Lower leg skin (tissue), 4 donors: Measurements from ENCODE around the gene AMPH. TPM values are rescaled to one million over a fixed set of nuclear protein-coding genes. Genes with fewer than 3 reads are reported as not detected.

ENCODE experiments used
- DNase-seq, 2 donors: peaks; one replicate each; pipeline ENCODE4 v3.0.0-alpha.2; 2019; ENCODE audit warnings: low spot score in 2 of 2
- H3K4me3 ChIP-seq: fragments of 200-600 bp; sonication (generic); 2 replicates; pipeline ENCODE4 v1.5.1; 2017; ENCODE audit warnings: mild to moderate bottlenecking, low read depth; ENCODE audit not compliant: poor library complexity, severe bottlenecking
- POLR2A ChIP-seq, 2 donors: fragments of 450-650 bp; IDR thresholded peaks; one replicate each; pipeline ENCODE4 v1.6.1; 2016 to 2017; ENCODE audit warnings: antibody characterized with exemption in 2 of 2, mild to moderate bottlenecking in 1 of 2, moderate library complexity in 1 of 2
- WGBS, 2 donors: methylation state at CpG; one replicate each; pipeline ENCODE4 v1.1.5; 2018; 5-methylcytosine and 5-hydroxymethylcytosine counted together
- intact Hi-C: fragments of 100-400 bp; cut with DNase I; formaldehyde crosslinking; loops from one replicate; pipeline ENCODE4 v1.15.0; 2023; ENCODE audit warnings: low total_unique reads
- total RNA-seq, 4 donors: library from RNA; depleted of rRNA; stranded (reverse); fragments of >200 nt; gene quantifications; one replicate each; pipeline ENCODE4 v1.1.0, GENCODE V29; 2016
- TF ChIP-seq, protein P1 (sequence below), 3 donors: fragments of 450-650 bp; IDR thresholded peaks; one replicate each; pipeline ENCODE4 v1.5.1; 2016; ENCODE audit warnings: antibody characterized with exemption in 3 of 3, mild to moderate bottlenecking in 3 of 3, moderate library complexity in 2 of 3

Gene AMPH
- total RNA-seq: 1 to 10 TPM in 3 of 4 donors, under 1 TPM in 1; 0.47 to 6.7 (median 3.8) TPM

DNA sequence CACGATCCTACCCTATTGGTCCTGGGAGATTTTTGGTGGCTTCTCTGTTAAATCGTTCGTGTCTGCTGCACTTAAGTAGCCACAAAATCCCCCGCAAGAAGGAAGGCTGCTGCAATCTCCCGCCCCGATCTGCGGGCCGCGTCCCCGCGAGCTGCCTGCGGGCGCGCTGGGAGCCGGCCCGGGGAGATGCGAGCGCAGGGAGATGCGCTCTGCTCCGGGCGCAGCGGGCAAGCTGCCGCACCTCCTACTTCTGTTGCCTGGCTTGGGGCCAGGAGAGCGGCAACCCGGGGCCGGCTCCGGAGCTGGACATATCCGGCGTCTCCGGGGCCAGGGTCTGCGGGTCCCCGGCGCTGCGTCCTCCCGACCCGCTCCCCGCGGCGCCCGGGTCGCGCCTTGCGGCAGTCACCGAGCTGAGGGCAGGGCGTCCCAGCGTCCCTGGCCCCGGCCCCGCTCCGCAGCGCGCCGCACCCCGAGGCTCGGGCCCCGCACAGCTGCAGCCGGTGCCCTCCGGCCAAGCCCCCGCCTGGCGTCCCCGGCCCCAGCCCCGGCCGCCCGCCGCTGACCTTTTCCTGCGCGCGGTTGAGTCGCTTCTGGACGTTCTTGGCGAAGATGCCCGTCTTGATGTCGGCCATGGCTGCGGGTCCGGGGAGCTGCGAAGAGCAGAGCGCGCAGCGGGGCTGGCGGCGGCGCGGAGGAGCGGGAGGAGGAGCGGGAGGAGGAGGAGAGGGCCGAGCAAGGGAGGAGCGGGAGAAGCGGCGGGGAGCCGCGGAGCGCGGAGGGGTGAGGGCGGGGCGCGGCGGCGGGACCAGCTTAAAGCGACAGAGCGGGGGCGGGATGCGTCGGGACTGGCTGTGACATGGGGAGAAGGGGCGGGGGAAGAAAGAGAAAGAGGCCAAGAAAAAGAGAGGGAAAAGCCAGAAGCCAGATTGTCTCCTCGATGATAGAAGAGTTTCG is at the start of gene AMPH:
AMPH (minus strand) TSS at position 654 of the 954 bp plus-strand sequence; CDS start at position 632, 22 bp downstream.
- DNase-seq: no peak
- no peak for TF ChIP-seq POLR2A (IDR thresholded peaks at IDR 0.05)
- TF ChIP-seq, protein P1, sequence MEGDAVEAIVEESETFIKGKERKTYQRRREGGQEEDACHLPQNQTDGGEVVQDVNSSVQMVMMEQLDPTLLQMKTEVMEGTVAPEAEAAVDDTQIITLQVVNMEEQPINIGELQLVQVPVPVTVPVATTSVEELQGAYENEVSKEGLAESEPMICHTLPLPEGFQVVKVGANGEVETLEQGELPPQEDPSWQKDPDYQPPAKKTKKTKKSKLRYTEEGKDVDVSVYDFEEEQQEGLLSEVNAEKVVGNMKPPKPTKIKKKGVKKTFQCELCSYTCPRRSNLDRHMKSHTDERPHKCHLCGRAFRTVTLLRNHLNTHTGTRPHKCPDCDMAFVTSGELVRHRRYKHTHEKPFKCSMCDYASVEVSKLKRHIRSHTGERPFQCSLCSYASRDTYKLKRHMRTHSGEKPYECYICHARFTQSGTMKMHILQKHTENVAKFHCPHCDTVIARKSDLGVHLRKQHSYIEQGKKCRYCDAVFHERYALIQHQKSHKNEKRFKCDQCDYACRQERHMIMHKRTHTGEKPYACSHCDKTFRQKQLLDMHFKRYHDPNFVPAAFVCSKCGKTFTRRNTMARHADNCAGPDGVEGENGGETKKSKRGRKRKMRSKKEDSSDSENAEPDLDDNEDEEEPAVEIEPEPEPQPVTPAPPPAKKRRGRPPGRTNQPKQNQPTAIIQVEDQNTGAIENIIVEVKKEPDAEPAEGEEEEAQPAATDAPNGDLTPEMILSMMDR (IDR thresholded peaks at IDR 0.05): no peak
- WGBS, 2 donors: 1 to 2% methylated on average over 53 to 67 of the region's 105 CpGs
- intact Hi-C loops: no loop called here
- H3K4me3 ChIP-seq: peak within 1 kb of the TSS; percentile 37

DNA sequence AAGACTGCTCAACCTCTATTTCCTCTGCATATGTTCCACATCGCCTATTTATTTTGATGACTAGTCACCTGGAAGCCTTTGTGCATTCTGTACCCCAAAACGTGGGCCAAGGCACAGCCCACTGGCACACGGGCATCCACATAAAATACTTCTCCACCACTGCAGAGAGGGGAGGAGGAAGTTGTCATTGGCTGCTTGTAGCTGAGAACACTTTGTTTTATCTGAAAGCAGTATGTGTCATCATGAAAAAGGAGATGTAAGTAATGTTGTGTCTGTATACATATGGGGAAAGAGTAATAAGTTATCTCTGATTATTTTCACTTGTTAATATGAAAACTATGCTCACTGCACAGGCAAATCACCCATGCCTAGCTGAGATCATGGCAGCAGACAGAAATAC is 48.2 kb upstream of the AMPH start:
- intact Hi-C loops: no loop called here
- no peak overlapping the region for H3K4me3 ChIP-seq
- DNase-seq: no peak
- WGBS, 2 donors: 58 to 64% methylated on average over 3 of the region's 3 CpGs
- no peak for TF ChIP-seq POLR2A (IDR thresholded peaks at IDR 0.05)
- TF ChIP-seq, protein P1 (IDR thresholded peaks at IDR 0.05): no peak

DNA sequence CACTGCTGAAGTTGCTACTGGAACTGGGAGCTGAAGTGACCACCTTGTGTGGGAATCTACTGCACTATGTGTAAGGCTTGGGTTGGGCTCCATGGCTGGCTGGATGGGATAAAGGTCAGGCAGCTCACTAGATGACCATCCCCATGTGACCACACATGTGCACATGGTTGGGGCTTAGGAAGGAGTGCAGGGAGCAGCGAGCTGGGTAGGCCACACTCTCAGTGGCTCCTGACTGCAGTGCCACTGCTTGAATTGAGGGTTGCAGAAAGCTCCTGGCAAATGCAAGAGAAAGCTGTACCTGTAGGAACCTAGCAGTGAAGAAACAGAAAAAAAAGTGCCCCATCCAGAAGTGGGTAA is 47.5 kb upstream of the AMPH start:
- intact Hi-C loops: no loop called here
- WGBS, 2 donors: 80 to 92% methylated on average over 1 of the region's 1 CpG
- DNase-seq: no peak
- no peak for TF ChIP-seq POLR2A (IDR thresholded peaks at IDR 0.05)
- TF ChIP-seq, protein P1 (IDR thresholded peaks at IDR 0.05): no peak
- no peak overlapping the region for H3K4me3 ChIP-seq

DNA sequence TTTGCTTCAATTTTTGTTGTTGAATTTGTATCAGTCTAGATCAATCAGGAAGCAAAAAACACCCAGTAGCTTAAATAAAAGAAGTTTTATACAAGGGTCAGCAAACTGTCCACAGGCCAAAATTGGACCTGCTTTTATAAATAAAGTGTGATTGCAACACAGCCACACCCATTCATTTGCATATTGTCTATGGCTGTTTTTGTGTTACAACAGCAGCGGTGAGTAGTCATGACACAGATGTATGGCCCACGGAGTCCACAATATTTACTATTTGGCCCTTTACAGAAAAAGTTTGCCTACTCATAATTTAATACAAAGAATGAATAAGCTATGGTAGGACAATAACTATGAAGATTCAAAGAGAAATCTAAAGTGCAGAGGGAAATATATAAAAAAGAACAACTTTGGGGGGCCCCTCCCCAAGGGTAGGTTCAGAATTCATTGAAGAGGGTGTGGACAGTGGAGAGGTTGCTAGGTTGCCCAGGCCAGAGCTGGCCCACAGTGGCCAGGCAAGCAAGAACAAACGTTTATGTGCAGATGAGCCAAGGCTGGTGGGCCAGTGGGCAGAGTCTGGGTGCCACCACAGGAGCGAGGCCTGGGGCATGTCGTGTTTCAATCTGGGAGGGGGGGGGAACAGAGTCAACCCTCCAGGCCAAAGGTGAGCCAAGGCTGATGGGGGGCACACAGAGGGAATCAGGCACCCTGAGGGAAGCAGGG is 47.0 kb upstream of the AMPH start:
- no peak for TF ChIP-seq POLR2A (IDR thresholded peaks at IDR 0.05)
- TF ChIP-seq, protein P1 (IDR thresholded peaks at IDR 0.05): no peak
- no peak overlapping the region for H3K4me3 ChIP-seq
- 84 to 87% methylated on average over 5 of the region's 5 CpGs for WGBS, 2 donors
- no peak for DNase-seq
- intact Hi-C loops: no loop called here

DNA sequence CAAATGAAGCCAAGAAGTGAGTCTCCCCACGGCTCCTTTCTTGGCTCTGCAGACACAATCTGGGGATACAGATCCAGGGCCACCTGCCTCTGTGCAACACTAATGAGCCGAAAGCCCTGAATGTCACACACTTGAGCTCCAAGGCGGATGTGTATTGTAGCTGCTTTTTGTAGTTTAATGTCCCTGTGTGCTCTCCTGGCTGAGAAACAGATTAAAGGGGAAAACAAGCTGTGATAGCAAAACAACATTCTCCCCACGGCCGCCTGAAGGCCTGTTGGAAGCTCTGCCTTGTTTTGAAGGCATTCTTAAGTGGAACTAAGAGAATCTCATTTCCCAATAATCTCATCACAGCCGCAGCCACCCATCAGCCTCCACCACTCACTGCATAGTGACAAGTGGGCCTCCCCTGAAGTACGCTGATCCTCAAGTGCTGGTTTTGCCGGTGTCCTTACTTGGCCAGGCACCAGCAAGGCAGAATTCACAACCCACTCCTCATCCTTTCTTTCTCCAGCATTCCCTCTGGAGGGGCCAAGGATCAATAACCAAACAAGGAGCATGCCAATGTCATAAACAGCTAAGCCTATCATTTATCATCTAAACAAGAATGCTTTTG is 44.4 kb upstream of the AMPH start:
- H3K4me3 ChIP-seq: no peak overlapping the region
- intact Hi-C loops: no loop called here
- TF ChIP-seq POLR2A (IDR thresholded peaks at IDR 0.05): no peak
- TF ChIP-seq, protein P1 (IDR thresholded peaks at IDR 0.05): no peak
- WGBS, 2 donors: 66 to 70% methylated on average over 8 of the region's 8 CpGs
- DNase-seq: no peak
